RWPE1 (cell line): Measurements from ENCODE around the gene ASB1.

Source experiments
- CTCF ChIA-PET: fragments of 350-600 bp; sonication (Branson Sonifier 250); formaldehyde crosslinking; extraction: SDS; loops from one replicate; lab custom pipeline; 2021; lab: Yijun Ruan, JAX
- POLR2A ChIA-PET: fragments of 400-600 bp; formaldehyde crosslinking; extraction: SDS; loops from one replicate; lab custom pipeline; 2020; ENCODE audit warnings: antibody characterized with exemption; ENCODE audit not compliant: low non-redundant PET; lab: Yijun Ruan, JAX
- DNase-seq: peaks from one replicate; pipeline ENCODE4 v3.0.0; 2012; ENCODE audit warnings: low spot score
- H3K27ac ChIP-seq: fragments of 450-650 bp; 2 replicates; pipeline ENCODE4 v1.5.1; 2017
- TF ChIP-seq, protein P1 (sequence below): fragments of 450-650 bp; conservative IDR thresholded peaks from 2 replicates; pipeline ENCODE4 v1.5.1; 2017; ENCODE audit warnings: low read depth, mild to moderate bottlenecking

The ASB1 gene

DNA sequence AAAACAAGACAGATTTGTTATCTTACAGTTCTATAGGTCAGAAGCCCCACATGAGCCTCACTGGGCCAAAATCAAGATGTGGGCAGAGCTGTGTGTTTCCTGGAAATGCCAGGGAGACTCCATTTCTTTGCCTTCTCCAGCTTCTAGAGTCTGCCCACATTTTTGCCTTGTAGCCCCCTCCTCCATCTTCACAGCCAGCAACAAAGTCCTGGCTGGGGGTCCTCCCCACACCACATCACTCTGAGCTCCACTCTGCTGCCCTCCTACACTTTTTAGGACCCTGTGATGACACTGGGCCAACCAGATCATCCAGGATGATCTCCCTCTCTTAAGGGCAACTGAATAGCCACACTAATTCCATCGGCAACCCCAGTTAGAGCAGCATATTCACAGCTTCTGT, 34.3 kb downstream of the ASB1 start:
- ChIA-PET POLR2A (no interaction called here), CTCF (interaction anchor here (1.0 kb wide), 1 partner anchor 90 kb away, joined by 3 read pairs; no protein-coding TSS in a partner anchor)
- TF ChIP-seq, protein P1, sequence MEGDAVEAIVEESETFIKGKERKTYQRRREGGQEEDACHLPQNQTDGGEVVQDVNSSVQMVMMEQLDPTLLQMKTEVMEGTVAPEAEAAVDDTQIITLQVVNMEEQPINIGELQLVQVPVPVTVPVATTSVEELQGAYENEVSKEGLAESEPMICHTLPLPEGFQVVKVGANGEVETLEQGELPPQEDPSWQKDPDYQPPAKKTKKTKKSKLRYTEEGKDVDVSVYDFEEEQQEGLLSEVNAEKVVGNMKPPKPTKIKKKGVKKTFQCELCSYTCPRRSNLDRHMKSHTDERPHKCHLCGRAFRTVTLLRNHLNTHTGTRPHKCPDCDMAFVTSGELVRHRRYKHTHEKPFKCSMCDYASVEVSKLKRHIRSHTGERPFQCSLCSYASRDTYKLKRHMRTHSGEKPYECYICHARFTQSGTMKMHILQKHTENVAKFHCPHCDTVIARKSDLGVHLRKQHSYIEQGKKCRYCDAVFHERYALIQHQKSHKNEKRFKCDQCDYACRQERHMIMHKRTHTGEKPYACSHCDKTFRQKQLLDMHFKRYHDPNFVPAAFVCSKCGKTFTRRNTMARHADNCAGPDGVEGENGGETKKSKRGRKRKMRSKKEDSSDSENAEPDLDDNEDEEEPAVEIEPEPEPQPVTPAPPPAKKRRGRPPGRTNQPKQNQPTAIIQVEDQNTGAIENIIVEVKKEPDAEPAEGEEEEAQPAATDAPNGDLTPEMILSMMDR: no peak
- no peak for DNase-seq
- H3K27ac ChIP-seq: no peak overlapping the region

DNA sequence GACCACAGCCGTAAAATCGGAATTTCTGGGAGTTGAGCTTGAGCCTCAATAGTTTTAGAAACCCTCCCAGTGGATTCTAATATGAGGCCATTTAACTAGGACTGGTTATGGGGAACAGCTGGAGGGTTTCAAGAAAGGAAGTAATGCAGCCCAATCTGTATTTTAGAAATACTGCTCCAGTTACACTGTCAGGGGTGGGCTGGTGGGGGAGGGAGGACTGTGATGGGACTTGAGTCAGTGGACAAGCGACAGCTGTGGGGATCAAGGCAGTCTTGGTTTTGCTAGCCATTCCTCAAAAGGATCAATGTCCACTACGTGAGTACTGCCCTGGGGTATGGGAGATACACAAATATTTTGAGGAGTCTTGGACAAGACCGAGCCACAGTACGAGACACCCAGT, 34.8 kb downstream of the ASB1 start:
- POLR2A ChIA-PET: no interaction called here
- TF ChIP-seq, protein P1: no peak
- no peak overlapping the region for H3K27ac ChIP-seq
- DNase-seq: no peak
- CTCF ChIA-PET: interaction anchor here (0.6 kb wide), 1 partner anchor 70 kb away, joined by 3 read pairs; no protein-coding TSS in a partner anchor

DNA sequence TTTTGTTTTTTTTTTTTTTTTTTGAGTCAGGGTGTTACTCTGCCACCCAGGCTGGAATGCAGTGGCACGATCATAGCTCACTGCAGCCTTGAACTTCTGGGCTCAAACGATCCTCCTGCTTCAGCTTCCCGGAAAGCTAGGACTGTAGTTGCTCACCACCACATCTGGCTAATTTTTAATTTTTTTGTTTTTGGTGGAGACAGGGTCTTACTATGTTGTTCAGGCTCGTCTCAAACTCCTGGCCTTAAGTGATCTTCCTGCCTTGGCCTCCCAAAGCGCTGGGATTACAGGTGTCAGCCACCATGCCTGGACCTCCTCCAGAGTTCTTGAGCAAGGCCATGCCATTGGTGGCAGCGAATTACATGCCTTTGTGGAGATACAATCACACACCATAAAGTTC, 35.2 kb downstream of the ASB1 start:
- DNase-seq: no peak
- POLR2A ChIA-PET: no interaction called here
- CTCF ChIA-PET: interaction anchor here (0.6 kb wide), 1 partner anchor 70 kb away, joined by 3 read pairs; no protein-coding TSS in a partner anchor
- no peak overlapping the region for H3K27ac ChIP-seq
- TF ChIP-seq, protein P1: no peak

DNA sequence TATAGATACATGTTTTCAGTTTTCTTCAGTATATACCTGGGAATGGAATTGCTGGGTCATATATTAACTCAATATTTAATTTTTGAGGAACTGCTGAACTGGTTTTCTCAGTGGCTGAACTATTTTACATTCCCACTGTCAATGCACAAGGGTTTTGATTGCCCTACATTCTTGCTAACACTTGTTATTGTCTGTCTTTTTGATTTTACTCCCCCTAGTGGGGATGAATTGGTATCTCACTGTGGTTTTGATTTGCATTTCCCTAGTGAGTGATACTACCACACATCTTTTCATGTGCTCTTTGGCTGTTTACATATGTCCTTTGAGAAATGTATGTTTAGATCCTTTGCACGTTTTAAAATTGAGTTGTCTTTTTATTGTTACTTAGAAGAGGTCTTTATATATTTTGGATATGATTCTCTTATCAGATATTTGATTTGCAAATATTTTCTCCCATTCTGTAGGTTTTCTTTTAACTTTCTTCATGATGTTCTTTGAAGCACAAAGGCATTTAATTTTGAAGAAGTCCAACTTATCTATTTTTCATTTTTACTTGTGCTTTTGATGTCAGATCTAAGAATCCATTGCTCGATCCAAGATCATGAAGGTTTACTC, 36.2 kb downstream of the ASB1 start:
- CTCF ChIA-PET: no interaction called here
- POLR2A ChIA-PET: no interaction called here
- DNase-seq: peak; percentile 54
- TF ChIP-seq, protein P1: peak; percentile 76
- H3K27ac ChIP-seq: no peak overlapping the region

DNA sequence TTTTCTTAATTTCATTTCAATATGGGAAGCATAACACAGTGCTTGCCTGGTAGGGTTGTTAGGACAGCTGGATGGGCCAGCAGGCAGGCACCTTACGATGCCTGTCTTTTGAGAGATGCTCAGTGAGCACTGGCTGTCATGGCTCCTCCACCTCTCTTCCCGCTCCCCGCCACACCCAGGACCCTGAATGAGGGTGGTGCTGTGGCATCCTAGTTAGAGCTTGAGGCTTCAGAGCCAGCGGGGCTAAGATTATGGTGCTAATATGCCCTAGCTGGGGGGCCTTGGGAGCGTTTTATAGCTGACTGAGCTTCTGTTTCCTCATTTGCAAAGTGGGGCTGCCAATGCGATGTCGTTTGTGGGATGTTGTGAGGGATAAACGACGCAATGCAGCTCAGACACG, 37.7 kb downstream of the ASB1 start:
- TF ChIP-seq, protein P1: no peak
- ChIA-PET POLR2A (no interaction called here), CTCF (interaction anchor here (0.9 kb wide), 1 partner anchor 94 kb away, joined by 5 read pairs; no protein-coding TSS in a partner anchor)
- no peak overlapping the region for H3K27ac ChIP-seq
- no peak for DNase-seq

DNA sequence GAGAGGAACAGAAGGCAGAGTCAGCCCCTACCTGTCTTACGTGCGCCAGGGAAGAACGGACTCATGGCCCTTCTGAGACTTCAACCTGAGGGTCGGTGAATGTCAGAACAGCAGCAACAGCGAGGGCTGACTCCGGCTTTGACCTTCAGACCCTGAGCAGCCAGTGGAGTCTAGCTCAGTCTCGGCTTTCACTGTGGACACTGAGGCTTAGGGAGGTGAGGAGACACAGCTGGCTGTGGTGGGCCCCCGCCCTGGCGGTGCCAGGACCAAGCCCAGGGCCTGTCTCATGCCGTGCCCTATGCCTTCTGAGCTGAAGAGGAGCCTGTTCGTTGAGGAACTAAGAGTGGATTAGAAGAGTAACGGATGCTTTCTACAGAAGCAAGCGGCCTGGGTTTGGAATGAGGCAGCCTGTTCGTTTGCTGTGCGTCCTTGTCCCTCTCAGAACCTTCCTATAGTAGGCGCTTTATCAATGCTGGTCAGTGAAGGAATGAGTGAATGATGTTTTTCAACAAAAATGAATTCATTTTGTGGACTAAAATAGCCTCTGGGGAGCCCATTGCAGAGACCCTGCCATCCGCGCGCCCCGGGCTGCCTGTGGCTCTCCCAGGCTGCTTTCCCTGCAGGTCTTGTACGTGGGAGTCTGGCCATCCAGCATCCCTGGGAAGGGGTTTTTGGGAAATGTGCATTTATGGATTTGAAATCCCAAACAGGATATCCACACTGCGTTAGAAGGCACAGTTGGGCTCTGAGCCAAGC, 38.9 kb downstream of the ASB1 start:
- TF ChIP-seq, protein P1: no peak
- ChIA-PET CTCF (interaction anchor here (1.7 kb wide), 1 partner anchor 95 kb away, joined by 10 read pairs; no protein-coding TSS in a partner anchor), POLR2A (no interaction called here)
- no peak overlapping the region for H3K27ac ChIP-seq
- no peak for DNase-seq
